Subcutaneous adipose tissue (tissue), 4 donors: Measurements from ENCODE around the gene SLC13A4. TPM values are rescaled to one million over a fixed set of nuclear protein-coding genes. Genes with fewer than 3 reads are reported as not detected.

Experiments used
- total RNA-seq, 4 donors: library from RNA; depleted of rRNA; stranded (reverse); fragments of >200 nt; gene quantifications; one replicate each; pipeline ENCODE4 v1.1.0, GENCODE V29; 2016
- TF ChIP-seq, protein P1 (sequence below): fragments of 450-650 bp; IDR thresholded peaks from one replicate; pipeline ENCODE4 v1.5.1; 2016; ENCODE audit warnings: low read depth, mild to moderate bottlenecking, control low read depth, antibody characterized with exemption, moderate library complexity

Gene SLC13A4
- total RNA-seq, 4 donors from 2014 or later, result 0.17 to 0.88 TPM; not detected in 2

DNA sequence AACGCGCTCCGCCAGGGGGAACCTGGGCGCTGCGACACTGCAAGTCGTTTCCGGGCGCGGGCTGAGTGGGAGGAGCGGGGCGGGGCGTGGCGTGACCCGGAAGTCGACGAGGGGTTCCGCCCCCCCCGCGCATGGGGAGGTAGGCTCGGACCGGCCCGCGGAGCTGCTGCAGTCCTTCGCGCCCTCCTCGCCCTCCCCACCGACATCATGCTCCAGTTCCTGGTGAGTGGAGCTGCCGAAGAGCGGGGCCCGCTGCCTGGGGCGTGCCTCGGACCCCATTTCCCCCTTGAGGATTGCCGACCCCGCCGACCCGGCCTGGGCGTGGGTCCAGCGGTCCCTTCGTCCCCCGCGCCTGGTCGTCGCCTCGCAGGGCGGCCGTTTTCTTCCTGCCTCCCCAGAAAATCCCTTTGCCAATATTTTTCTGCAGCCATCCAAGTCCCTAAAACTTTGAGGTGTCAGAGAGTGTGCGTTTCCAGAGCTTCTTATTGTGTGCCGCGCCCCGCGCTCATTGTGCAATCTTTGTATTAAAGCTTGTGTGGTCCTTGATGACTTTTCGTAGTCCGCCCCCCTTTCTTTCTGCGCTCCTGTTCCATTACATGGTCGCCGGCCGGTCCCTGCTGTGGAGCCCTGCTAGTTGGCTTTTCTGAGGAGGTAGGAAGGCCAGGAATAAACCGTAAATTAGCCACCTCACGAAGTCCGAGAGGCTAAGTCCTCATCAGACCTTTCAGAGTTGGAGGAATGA, 65.4 kb downstream of the SLC13A4 start, which contains the start of gene STMP1:
STMP1 (plus strand) TSS at position 142 of the 742 bp plus-strand sequence.
- TF ChIP-seq, protein P1, sequence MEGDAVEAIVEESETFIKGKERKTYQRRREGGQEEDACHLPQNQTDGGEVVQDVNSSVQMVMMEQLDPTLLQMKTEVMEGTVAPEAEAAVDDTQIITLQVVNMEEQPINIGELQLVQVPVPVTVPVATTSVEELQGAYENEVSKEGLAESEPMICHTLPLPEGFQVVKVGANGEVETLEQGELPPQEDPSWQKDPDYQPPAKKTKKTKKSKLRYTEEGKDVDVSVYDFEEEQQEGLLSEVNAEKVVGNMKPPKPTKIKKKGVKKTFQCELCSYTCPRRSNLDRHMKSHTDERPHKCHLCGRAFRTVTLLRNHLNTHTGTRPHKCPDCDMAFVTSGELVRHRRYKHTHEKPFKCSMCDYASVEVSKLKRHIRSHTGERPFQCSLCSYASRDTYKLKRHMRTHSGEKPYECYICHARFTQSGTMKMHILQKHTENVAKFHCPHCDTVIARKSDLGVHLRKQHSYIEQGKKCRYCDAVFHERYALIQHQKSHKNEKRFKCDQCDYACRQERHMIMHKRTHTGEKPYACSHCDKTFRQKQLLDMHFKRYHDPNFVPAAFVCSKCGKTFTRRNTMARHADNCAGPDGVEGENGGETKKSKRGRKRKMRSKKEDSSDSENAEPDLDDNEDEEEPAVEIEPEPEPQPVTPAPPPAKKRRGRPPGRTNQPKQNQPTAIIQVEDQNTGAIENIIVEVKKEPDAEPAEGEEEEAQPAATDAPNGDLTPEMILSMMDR, result no peak

GRCh38 chr7:135662123-135662372, 65.9 kb downstream of the SLC13A4 start:
- TF ChIP-seq, protein P1, result no peak

GRCh38 chr7:135661311-135662122, 66.5 kb downstream of the SLC13A4 start:
- TF ChIP-seq, protein P1, result no peak

GRCh38 chr7:135659159-135659846, 68.7 kb downstream of the SLC13A4 start:
- TF ChIP-seq, protein P1, result no peak

DNA sequence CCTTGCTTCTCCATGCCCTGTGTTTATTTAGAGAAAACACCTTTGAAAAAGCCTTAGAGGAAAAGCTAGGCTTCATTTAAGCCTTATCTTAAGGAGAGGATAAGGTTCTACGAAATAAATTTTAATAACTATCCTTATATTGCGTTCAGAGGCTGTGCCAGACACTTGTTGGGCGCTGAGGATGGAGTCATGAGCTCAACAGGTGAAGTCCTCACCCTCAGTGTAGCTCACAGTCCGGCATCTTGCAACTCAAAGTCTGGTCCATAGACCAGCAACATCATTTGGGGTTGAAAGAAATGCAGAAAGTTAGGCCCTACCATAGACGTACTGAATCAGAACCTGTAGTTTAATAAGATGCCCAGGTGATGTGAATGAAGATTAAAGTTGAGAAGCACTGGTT, 69.4 kb downstream of the SLC13A4 start:
- TF ChIP-seq, protein P1, result no peak

GRCh38 chr7:135653340-135654080, 74.5 kb downstream of the SLC13A4 start:
- TF ChIP-seq, protein P1, result no peak
